NCI-H187 (cell line): ENCODE measurements around the gene ME1.
"Not testable (repeated sequence)": the region's sequence is repeated elsewhere in the genome, so short reads cannot be mapped to it uniquely, and the experiment has no call there.

ENCODE experiments used
- DNase-seq, 2 experiments: peaks; one replicate each; lab custom pipeline; 2025; lab: John Stamatoyannopoulos, UW

Gene ME1

GRCh38 chr6:83352424-83353061 lies 78.3 kb downstream of the ME1 start:
- DNase-seq = no peak

DNA sequence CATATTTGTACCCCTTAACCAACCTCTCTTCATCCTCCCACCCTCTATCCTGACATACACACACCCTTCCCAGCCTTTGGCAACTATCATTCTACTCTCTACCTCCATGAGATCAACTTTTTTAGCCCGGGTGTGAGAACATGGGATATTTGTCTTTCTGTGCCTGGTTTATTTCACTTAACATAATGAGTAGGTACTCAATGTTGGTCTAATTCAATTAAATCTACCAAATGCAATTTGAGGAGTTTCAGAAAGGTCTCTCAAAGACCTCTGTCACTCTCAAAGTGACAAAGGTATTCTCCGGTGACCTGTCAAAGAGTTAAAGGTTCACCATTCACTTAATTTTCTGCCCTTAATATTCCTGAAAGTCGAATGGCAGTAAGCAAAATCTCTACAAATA lies 87.7 kb downstream of the ME1 start:
- DNase-seq = no peak

GRCh38 chr6:83341765-83342164 lies 89.1 kb downstream of the ME1 start:
- no peak for DNase-seq

DNA sequence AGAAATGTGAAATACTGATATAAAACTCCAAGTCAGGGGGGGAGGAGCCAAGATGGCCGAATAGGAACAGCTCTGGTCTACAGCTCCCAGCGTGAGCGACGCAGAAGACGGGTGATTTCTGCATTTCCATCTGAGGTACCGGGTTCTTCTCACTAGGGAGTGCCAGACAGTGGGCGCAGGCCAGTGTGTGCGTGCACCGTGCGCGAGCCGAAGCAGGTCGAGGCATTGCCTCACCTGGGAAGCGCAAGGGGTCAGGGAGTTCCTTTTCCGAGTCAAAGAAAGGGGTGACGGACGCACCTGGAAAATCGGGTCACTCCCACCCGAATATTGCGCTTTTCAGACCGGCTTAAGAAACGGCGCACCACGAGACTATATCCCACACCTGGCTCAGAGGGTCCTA lies 96.9 kb downstream of the ME1 start:
- DNase-seq = not testable (repeated sequence)

GRCh38 chr6:83333500-83333899 lies 97.4 kb downstream of the ME1 start:
- DNase-seq = no peak

- DNase-seq = no peak
Observed at GRCh38 chr6:83314693-83315092, 116.2 kb downstream of the ME1 start.

GRCh38 chr6:83313882-83314281 lies 117.0 kb downstream of the ME1 start:
- DNase-seq = no peak

- DNase-seq = no peak
Observed at GRCh38 chr6:83311231-83311630, 119.6 kb downstream of the ME1 start.

- DNase-seq = no peak
Observed at GRCh38 chr6:83310046-83310445, 120.8 kb downstream of the ME1 start.

DNA sequence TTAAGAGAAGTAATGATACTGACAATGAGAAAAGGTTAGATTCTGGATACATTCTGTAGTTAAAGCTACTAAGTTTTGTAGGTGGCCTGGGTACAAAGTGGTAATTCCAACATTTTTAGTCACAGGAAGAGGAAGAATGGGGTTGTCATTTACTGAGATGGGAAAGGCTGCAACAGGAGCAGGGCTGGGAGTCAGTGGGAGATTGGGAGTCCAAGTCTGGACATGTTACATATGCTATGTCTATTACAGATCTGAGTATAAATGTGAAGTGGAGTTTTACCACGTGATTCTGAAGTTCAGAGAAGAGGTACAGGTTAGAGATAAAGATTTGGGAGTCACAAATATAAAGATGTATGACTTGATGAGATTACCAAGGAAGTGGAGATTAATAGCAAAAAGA lies 121.5 kb downstream of the ME1 start:
- DNase-seq = no peak

DNA sequence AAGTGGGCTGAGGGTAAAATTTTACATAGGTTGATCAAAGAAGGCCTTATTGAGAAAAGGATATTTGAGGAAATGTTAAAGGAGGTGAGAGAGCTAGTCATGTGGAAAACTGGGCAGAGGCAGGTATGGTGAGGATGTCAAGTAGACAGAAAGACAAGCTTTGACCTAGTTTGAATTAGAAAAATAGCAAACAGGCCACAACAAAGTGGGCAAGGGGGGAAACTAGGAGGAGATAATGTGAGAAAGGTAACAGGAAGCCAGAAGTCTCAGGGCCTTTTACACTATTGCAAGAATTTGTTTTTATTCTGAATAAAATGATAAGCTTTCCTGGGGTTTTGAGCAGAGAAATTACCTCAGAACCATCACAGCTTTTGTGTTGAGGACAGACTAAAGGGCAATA lies 122.0 kb downstream of the ME1 start:
- no peak for DNase-seq

DNA sequence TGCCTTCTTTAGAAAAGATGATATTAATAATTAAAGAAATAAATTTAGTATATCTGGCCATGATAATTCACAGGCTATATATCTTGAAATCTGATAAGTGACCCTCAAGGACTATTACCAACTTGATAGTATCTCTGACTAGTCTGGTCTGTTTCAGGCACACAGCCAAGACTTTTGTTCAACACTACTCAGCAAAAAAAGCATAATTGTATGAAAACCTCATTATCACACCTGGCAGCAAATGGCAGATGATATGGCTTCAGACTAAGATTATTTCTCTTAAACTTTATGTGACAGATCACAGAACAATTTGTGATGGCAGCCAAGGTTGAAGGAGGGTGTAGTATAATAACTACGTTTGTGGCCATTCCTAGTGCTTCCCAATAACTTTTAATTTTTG lies 123.0 kb downstream of the ME1 start:
- DNase-seq = no peak

- DNase-seq = no peak
Observed at GRCh38 chr6:83303426-83303825, 127.4 kb downstream of the ME1 start.

DNA sequence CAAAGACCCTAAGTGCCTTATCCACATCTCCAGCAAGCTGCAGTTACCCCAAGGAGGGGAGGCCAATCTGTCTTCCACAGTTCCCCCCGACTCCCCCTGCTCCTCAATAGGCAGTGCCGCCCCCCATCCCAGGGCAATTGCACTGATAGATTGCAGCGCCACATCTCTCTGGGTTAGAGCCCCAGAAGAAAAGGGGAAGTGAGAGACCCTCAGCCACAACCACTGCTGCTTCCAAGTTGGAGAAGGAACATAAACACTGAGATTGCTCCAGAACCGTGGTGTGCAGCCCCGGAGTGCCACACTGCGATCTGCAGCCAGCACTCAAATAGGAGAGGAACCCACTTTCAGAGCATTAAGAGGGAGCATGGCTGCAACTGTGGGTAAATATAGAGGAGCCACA lies 136.2 kb downstream of the ME1 start:
- no peak for DNase-seq

GRCh38 chr6:83292900-83293843 lies 137.7 kb downstream of the ME1 start:
- DNase-seq = no peak

DNA sequence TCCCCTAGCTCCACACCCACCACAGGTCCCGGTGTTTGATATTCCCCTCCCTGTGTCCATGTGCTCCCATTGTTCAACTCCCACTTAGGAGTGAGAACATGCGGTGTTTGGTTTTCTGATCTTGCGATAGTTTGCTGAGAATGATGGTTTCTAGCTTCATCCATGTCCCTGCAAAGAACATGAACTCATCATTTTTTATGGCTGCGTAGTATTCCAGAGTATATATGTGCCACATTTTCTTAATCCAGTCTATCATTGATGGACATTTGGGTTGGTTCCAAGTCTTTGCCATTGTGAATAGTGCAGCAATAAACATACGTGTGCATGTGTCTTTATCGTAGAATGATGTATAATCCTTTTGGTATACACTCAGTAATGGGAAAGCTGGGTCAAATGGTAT lies 143.6 kb downstream of the ME1 start:
- not testable (repeated sequence) for DNase-seq

- no peak for DNase-seq
Observed at GRCh38 chr6:83285917-83286316, 144.9 kb downstream of the ME1 start.

- no peak for DNase-seq
Observed at GRCh38 chr6:83273596-83273995, 157.3 kb downstream of the ME1 start.

DNA sequence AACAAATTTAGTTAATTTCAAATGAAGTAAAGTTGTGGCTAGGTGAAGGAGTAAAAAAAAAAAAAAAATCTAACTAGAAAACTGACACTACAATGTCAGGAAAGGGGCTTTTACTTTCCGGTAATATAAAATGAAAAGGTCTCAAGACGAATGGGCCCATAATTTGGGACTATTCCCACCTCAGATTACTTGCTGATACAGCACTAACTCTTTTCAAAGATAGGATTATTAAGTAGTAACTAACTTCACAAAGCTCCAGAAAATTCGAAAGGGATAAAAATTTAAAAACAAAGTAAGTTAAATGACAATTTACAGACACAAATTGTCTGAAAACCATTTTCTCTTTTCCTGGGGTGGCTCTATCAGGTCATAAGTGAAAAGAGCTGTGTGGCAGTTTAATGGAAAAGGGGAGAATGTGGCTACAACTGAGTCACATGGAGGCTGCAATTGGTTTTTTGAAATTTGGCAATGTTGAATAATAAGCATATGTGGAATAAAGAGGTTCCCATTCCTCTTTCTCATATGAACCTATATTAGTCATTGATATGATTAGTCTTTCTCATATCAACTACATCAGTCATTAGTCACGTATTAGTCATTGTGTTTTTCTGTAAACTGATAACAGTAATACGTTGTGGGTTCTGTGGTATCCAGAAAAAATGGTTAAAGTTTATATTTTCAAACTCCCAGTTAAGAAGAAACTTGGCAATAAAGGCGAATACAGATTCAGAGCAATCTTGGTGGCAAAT lies 159.7 kb downstream of the ME1 start:
- DNase-seq = no peak

- no peak for DNase-seq
Observed at GRCh38 chr6:83265384-83265783, 165.5 kb downstream of the ME1 start.

GRCh38 chr6:83260577-83260976 lies 170.3 kb downstream of the ME1 start:
- DNase-seq = no peak

DNA sequence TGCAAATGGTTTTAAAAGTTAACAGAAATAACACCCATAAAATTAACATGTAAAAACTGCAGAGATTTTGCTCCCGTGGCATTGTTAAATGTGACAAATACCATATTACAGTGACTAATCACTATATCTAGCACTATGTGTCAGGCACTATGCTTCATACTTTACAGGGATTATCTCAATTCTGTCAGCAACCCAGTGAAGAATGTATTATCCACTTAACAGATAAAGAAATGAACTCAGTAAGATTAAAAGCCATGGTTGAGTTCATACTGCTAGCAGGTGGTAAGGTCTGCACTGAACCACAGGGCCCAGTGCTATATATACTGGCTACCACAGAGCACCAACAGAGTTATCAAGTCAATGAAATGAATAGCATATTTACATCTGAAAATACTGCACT lies 172.3 kb downstream of the ME1 start:
- DNase-seq = no peak

- no peak for DNase-seq
Observed at GRCh38 chr6:83257791-83258190, 173.1 kb downstream of the ME1 start.
